ENCODE results near the gene MAPKAPK3.

MAPKAPK3 gene

DNA sequence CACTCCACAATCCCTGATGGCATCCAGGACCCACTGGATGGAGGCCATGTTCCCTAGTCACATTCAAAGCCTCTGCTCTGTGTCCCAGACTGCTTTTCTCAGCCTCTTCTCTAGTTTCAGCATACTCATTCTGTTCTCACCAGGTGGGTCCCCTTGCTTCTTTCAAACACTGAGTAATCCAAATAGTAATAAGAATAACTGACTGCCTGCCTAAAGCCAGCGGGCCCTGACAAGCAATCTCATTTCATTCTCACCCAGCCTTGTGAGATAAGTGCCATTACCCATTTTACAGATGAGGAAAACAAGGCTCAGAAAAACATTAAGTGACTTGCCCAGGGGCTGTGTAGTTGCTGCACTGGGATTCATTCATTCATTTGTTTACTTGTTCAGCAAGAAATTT lies 25.4 kb downstream of the MAPKAPK3 start:
- no peak for TF ChIP-seq EP300 (IDR thresholded peaks at IDR 0.05; ENCODE audit: borderline replicate concordance)
- TF ChIP-seq MAX (IDR thresholded peaks at IDR 0.05): no peak
- no peak for TF ChIP-seq CREB1 (IDR thresholded peaks at IDR 0.05; ENCODE audit: low read depth)
- no peak for TF ChIP-seq TAF1 (IDR thresholded peaks at IDR 0.05; ENCODE audit: low read depth)
- no peak for TF ChIP-seq TCF12 (IDR thresholded peaks at IDR 0.05; ENCODE audit: low read depth)
- no peak for TF ChIP-seq YY1 (IDR thresholded peaks at IDR 0.05; ENCODE audit: low read depth)
- TF ChIP-seq EGR1 (IDR thresholded peaks at IDR 0.05): no peak
- no peak for TF ChIP-seq CEBPB (IDR thresholded peaks at IDR 0.05)
- TF ChIP-seq TEAD4 (IDR thresholded peaks at IDR 0.05): no peak
- TF ChIP-seq RAD21 (IDR thresholded peaks at IDR 0.05; ENCODE audit: low read depth): no peak
- TF ChIP-seq FOXM1 (IDR thresholded peaks at IDR 0.05; ENCODE audit: borderline replicate concordance, low read depth): no peak
- TF ChIP-seq ZBTB7A (IDR thresholded peaks at IDR 0.05; ENCODE audit: low read depth): no peak
- TF ChIP-seq, protein P1, sequence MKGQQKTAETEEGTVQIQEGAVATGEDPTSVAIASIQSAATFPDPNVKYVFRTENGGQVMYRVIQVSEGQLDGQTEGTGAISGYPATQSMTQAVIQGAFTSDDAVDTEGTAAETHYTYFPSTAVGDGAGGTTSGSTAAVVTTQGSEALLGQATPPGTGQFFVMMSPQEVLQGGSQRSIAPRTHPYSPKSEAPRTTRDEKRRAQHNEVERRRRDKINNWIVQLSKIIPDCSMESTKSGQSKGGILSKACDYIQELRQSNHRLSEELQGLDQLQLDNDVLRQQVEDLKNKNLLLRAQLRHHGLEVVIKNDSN (IDR thresholded peaks at IDR 0.05): no peak
- TF ChIP-seq NFIC (IDR thresholded peaks at IDR 0.05): no peak
- TF ChIP-seq, protein P2, sequence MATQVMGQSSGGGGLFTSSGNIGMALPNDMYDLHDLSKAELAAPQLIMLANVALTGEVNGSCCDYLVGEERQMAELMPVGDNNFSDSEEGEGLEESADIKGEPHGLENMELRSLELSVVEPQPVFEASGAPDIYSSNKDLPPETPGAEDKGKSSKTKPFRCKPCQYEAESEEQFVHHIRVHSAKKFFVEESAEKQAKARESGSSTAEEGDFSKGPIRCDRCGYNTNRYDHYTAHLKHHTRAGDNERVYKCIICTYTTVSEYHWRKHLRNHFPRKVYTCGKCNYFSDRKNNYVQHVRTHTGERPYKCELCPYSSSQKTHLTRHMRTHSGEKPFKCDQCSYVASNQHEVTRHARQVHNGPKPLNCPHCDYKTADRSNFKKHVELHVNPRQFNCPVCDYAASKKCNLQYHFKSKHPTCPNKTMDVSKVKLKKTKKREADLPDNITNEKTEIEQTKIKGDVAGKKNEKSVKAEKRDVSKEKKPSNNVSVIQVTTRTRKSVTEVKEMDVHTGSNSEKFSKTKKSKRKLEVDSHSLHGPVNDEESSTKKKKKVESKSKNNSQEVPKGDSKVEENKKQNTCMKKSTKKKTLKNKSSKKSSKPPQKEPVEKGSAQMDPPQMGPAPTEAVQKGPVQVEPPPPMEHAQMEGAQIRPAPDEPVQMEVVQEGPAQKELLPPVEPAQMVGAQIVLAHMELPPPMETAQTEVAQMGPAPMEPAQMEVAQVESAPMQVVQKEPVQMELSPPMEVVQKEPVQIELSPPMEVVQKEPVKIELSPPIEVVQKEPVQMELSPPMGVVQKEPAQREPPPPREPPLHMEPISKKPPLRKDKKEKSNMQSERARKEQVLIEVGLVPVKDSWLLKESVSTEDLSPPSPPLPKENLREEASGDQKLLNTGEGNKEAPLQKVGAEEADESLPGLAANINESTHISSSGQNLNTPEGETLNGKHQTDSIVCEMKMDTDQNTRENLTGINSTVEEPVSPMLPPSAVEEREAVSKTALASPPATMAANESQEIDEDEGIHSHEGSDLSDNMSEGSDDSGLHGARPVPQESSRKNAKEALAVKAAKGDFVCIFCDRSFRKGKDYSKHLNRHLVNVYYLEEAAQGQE (IDR thresholded peaks at IDR 0.05; ENCODE audit: low read depth): no peak

GRCh38 chr3:50644561-50644960 lies 27.6 kb downstream of the MAPKAPK3 start:
- no peak for TF ChIP-seq CEBPB (IDR thresholded peaks at IDR 0.05)
- no peak for TF ChIP-seq EGR1 (IDR thresholded peaks at IDR 0.05)
- no peak for TF ChIP-seq NFIC (IDR thresholded peaks at IDR 0.05)
- TF ChIP-seq, protein P1 (IDR thresholded peaks at IDR 0.05): no peak

DNA sequence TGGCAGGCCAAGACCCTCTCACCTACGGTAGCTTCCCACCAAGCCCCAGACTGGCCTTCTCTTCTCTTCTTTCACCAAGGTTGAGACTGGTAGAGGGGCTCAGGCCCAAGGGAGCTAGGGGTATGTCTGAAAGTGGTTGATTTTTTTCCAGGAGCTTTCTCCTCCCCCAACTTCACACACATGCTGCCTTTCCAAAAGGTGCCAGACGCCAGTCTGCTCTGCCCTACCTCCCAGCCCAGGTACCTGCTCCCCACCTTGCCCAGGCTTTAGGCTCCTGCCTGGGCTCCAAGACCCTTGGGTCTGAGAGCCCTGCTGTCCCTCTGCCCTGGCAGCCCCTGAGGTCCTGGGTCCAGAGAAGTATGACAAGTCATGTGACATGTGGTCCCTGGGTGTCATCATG lies 28.4 kb downstream of the MAPKAPK3 start:
- TF ChIP-seq YY1 (IDR thresholded peaks at IDR 0.05; ENCODE audit: low read depth): no peak
- TF ChIP-seq CREB1 (IDR thresholded peaks at IDR 0.05; ENCODE audit: low read depth): no peak
- no peak for TF ChIP-seq CEBPB (IDR thresholded peaks at IDR 0.05)
- TF ChIP-seq, protein P2 (IDR thresholded peaks at IDR 0.05; ENCODE audit: low read depth): no peak
- TF ChIP-seq EGR1 (IDR thresholded peaks at IDR 0.05): no peak
- no peak for TF ChIP-seq MAX (IDR thresholded peaks at IDR 0.05)
- TF ChIP-seq FOXM1 (IDR thresholded peaks at IDR 0.05; ENCODE audit: borderline replicate concordance, low read depth): no peak
- no peak for TF ChIP-seq TCF12 (IDR thresholded peaks at IDR 0.05; ENCODE audit: low read depth)
- TF ChIP-seq RAD21 (IDR thresholded peaks at IDR 0.05; ENCODE audit: low read depth): no peak
- TF ChIP-seq EP300 (IDR thresholded peaks at IDR 0.05; ENCODE audit: borderline replicate concordance): no peak
- TF ChIP-seq TAF1 (IDR thresholded peaks at IDR 0.05; ENCODE audit: low read depth): no peak
- no peak for TF ChIP-seq ZBTB7A (IDR thresholded peaks at IDR 0.05; ENCODE audit: low read depth)

DNA sequence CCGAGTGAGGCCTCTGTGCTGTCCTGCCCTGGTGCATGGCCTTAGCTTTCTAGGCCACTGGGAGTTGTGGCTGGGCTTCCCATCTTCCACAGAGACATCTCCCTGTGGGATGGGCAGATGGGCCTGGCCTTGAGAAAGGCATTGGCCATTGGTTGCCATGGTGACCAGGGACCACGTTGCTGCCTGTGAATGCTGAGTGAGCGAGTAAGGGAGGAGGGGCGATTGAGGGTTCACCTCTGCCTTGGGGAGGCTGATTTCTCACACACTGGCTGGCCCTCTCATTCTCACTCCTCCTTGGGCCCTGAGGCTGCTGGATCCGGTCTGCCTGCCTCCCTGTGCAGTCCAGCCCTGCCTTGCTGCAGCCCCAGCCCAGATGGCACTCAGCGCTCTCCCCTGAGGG lies 31.4 kb downstream of the MAPKAPK3 start:
- no peak for TF ChIP-seq YY1 (IDR thresholded peaks at IDR 0.05; ENCODE audit: low read depth)
- TF ChIP-seq TCF12 (IDR thresholded peaks at IDR 0.05; ENCODE audit: low read depth): no peak
- TF ChIP-seq CREB1 (IDR thresholded peaks at IDR 0.05; ENCODE audit: low read depth): no peak
- TF ChIP-seq EP300 (IDR thresholded peaks at IDR 0.05; ENCODE audit: borderline replicate concordance): no peak
- TF ChIP-seq, protein P1 (IDR thresholded peaks at IDR 0.05): no peak
- TF ChIP-seq ZBTB7A (IDR thresholded peaks at IDR 0.05; ENCODE audit: low read depth): no peak
- no peak for TF ChIP-seq TAF1 (IDR thresholded peaks at IDR 0.05; ENCODE audit: low read depth)
- TF ChIP-seq RAD21 (IDR thresholded peaks at IDR 0.05; ENCODE audit: low read depth): no peak
- no peak for TF ChIP-seq NFIC (IDR thresholded peaks at IDR 0.05)
- no peak for TF ChIP-seq CEBPB (IDR thresholded peaks at IDR 0.05)

DNA sequence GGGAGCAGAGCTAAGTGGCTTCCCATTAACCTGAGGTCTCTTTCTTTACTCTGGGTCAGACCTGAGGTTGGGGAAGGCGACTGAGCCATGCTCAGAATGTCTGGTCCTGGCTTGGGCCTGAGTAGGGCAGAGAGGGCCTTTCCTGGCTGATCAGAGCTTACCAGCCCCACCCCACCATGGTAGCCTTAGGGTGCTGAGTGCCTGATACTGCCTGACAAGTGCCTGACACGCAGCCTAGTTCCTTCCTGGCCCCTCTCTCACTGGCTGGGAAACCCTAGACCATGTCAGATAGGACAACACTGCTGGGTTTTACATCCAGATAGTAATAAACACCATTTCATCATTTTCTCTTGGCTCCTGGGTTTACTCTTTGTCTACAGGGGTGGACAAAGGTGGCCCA lies 32.0 kb downstream of the MAPKAPK3 start:
- TF ChIP-seq, protein P2 (IDR thresholded peaks at IDR 0.05; ENCODE audit: low read depth): no peak
- TF ChIP-seq EGR1 (IDR thresholded peaks at IDR 0.05) (no peak), NFIC (IDR thresholded peaks at IDR 0.05) (no peak), CEBPB (IDR thresholded peaks at IDR 0.05) (no peak), YY1 (IDR thresholded peaks at IDR 0.05; ENCODE audit: low read depth) (no peak), MAX (IDR thresholded peaks at IDR 0.05) (no peak), TCF12 (IDR thresholded peaks at IDR 0.05; ENCODE audit: low read depth) (no peak), FOXM1 (IDR thresholded peaks at IDR 0.05; ENCODE audit: borderline replicate concordance, low read depth) (no peak), CREB1 (IDR thresholded peaks at IDR 0.05; ENCODE audit: low read depth) (no peak), TEAD4 (IDR thresholded peaks at IDR 0.05) (no peak), EP300 (IDR thresholded peaks at IDR 0.05; ENCODE audit: borderline replicate concordance) (no peak)
- TF ChIP-seq, protein P1 (IDR thresholded peaks at IDR 0.05): no peak
